Loucy (cell line): ENCODE measurements around the gene ENTPD2.

Experiments
- EZH2phosphoT487 ChIP-seq: fragments of 200-600 bp; IDR thresholded peaks from 2 replicates; pipeline ENCODE4 v1.6.1; 2018; ENCODE audit warnings: antibody characterized with exemption, mild to moderate bottlenecking, moderate library complexity, borderline replicate concordance
- TF ChIP-seq, protein P1 (sequence below): fragments of 200-600 bp; sonication (generic); conservative IDR thresholded peaks from 2 replicates; pipeline ENCODE4 v1.5.1; 2014; ENCODE audit warnings: mild to moderate bottlenecking, antibody characterized with exemption, low read length

DNA sequence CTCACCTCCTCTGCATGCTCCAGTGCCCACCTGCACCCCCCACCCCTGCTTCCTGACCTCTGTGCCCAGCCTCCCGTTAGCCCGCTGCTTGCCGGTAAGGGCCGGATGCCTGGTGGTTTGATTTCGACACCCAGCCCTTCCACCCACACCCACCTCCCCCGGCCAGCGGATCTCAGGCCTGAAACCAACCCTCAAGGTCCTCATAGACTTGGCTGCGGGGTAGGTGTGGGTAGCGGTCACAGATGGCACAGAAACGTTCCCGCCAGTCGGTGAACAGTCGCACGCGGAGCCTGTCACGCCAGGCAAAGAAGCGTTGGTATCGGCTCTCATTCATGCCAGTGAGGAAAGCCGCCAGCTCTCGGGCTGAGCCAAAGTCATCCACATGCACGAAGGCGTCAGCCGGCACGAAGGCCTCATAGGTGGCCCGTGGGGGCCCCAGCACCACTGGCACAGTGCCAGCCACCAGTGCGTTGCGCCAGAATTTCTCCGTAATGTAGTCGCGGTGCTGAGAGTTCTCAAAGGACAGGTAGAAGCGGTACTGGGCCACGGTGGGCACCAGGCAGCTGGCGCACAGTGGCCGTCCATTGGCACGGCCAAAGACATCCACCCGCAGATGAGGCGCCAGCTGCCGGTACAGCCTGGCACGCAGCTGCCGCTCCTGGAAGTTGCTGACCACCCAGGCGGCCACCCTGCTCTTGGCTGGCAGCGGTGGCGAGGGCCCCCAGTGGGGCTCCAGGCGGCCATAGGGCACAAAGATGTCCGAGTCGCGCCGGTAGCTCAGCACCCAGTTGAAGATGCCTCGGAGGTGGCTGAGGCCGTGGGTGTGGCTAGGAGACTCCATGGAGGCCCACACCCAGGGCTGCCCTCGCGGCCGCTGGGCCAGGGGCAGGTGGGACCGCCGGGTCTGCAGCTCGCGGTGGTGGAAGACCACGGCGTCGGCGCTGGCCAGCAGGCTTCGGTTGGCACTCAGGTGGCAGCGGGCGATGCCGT, 23.0 kb downstream of the ENTPD2 start:
- TF ChIP-seq, protein P1, sequence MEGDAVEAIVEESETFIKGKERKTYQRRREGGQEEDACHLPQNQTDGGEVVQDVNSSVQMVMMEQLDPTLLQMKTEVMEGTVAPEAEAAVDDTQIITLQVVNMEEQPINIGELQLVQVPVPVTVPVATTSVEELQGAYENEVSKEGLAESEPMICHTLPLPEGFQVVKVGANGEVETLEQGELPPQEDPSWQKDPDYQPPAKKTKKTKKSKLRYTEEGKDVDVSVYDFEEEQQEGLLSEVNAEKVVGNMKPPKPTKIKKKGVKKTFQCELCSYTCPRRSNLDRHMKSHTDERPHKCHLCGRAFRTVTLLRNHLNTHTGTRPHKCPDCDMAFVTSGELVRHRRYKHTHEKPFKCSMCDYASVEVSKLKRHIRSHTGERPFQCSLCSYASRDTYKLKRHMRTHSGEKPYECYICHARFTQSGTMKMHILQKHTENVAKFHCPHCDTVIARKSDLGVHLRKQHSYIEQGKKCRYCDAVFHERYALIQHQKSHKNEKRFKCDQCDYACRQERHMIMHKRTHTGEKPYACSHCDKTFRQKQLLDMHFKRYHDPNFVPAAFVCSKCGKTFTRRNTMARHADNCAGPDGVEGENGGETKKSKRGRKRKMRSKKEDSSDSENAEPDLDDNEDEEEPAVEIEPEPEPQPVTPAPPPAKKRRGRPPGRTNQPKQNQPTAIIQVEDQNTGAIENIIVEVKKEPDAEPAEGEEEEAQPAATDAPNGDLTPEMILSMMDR, result no peak
- TF ChIP-seq EZH2phosphoT487, result no peak
